ENCODE data around the gene CAPZB.

DNA sequence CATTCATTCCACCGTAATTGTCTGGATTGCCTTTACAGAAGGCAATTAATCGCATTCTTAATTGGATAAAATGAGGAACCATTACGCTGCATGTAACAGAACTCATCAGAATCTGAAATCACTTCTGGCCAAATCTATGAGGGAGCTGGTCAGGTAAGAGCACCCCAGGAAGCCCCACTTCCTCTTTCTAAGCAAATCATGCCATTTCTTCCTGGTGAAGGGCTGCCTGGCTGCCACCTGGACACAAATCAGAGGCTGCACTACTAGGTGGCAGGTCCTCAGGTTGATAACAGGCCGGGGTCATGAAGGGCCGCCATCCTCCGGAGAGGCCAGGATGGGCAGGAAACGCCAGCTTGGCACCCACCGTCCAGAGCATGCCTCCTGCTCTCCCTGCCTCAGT lies 73.7 kb downstream of the CAPZB start:
- TF ChIP-seq, protein P1, sequence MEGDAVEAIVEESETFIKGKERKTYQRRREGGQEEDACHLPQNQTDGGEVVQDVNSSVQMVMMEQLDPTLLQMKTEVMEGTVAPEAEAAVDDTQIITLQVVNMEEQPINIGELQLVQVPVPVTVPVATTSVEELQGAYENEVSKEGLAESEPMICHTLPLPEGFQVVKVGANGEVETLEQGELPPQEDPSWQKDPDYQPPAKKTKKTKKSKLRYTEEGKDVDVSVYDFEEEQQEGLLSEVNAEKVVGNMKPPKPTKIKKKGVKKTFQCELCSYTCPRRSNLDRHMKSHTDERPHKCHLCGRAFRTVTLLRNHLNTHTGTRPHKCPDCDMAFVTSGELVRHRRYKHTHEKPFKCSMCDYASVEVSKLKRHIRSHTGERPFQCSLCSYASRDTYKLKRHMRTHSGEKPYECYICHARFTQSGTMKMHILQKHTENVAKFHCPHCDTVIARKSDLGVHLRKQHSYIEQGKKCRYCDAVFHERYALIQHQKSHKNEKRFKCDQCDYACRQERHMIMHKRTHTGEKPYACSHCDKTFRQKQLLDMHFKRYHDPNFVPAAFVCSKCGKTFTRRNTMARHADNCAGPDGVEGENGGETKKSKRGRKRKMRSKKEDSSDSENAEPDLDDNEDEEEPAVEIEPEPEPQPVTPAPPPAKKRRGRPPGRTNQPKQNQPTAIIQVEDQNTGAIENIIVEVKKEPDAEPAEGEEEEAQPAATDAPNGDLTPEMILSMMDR (IDR thresholded peaks at IDR 0.05), result no peak
- TF ChIP-seq POLR2A (IDR thresholded peaks at IDR 0.05), result no peak

Data from adrenal gland (tissue), 5 donors.